NT2/D1 (cell line): ENCODE measurements around the gene LSM10.

Experiments
- SUZ12 ChIP-seq: IDR thresholded peaks from 2 replicates; pipeline ENCODE4 v1.6.1; 2011; ENCODE audit not compliant: insufficient read length, insufficient read depth; ENCODE audit errors: extremely low read depth
- YY1 ChIP-seq: IDR thresholded peaks from 2 replicates; pipeline ENCODE4 v1.6.1; 2011; ENCODE audit not compliant: insufficient read length, insufficient read depth

DNA sequence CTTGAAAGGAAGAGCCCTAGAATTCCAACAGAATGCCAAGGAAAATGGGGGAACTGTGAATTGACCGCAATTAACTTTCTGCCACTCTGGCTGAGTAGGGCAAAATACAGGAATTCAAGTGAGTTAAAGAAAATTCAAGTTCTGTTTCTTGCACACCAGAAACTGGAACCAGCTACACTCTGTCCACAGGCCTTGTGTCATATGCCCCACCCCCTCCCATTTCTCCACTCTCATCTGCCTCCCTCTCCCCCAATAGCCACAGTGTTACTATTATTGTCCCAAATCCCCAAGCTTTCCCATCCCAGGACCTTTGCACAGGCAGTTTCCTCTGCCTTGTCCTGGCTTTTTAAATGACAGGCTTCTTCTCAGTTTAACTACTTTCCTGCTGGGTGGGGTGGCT lies 7.7 kb downstream of the LSM10 start:
- no peak for TF ChIP-seq SUZ12
- no peak for TF ChIP-seq YY1
